Activated CD4-positive, alpha-beta T cell treated with anti-CD3 and anti-CD28 coated beads for 24 hours (primary cell): ENCODE data around the gene SNAP29.
"Not testable (repeated sequence)": the region's sequence is repeated elsewhere in the genome, so short reads cannot be mapped to it uniquely, and the experiment has no call there.

Experiments
- DNase-seq, 2 donors: peaks; one replicate each; pipeline ENCODE4 v3.0.0-alpha.2; 2020; ENCODE audit warnings: low read depth in 2 of 2

The SNAP29 gene

DNA sequence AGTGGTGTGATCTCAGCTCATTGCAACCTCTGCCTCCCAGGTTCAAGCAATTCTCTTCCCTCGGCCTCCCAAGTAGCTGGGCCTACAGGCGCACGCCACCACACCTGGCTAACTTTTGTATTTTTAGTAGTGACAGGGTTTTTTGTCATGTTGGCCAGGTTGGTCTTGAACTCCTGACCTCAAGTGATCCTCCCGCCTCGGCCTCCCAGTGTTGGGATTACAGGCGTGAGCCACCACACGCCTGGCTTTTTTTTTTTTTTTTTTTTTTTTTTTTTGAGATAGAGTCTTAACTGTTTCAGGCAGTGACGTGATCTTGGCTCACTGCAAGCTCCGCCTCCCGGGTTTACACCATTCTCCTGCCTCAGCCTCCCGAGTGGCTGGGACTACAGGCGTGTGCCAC lies 71.6 kb downstream of the SNAP29 start:
- not testable (repeated sequence) for DNase-seq

DNA sequence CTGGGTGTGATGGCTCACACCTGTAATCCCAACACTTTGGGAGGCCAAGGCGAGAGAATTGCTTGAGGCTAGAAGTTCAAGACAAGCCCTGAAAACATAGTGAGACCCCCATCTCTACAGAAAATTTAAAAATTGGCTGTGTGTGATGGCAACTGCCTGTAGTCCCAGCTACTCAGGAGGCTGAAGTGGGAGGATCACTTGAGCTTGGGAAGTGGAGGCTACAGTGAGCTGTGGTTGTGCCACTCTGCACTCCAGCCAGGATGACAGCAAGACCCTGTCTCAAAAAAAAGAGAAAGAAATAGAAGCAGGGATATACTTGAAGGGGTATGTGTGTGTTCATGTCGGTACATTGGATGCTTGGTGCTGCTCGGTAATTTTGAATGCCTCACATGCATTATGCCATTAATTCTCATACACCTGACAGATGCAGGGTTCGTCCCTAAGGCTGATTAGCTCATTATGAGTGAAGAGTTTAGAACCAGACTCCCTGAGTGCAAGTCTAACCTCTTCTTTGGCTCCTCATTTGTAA lies 72.4 kb downstream of the SNAP29 start:
- no peak for DNase-seq

DNA sequence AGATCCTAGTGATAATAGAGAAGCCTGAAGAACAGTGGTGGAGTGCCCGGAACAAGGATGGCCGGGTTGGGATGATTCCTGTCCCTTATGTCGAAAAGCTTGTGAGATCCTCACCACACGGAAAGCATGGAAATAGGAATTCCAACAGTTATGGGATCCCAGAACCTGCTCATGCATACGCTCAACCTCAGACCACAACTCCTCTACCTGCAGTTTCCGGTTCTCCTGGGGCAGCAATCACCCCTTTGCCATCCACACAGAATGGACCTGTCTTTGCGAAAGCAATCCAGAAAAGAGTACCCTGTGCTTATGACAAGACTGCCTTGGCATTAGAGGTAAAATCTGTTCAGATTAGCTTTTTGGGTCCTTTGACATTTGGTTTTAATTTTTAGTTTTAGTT lies 75.1 kb downstream of the SNAP29 start:
- no peak for DNase-seq

DNA sequence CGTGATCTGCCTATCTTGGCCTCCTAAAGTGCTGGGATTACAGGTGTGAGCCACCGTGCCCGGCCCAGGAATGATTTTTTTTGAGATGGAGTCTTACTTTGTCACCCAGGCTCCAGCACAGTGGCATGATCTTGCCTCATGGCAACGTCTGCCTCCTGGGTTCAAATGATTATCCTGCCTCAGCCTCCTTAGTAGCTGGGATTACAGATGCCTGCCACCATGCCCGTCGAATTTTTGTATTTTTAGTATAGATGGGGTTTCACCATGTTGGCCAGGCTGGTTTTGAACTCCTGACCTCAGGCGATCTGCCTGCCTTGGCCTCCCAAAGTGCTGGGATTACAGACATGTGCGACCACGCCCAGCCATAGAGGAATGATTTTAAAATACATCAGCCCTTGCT lies 76.2 kb downstream of the SNAP29 start:
- DNase-seq = not testable (repeated sequence)

DNA sequence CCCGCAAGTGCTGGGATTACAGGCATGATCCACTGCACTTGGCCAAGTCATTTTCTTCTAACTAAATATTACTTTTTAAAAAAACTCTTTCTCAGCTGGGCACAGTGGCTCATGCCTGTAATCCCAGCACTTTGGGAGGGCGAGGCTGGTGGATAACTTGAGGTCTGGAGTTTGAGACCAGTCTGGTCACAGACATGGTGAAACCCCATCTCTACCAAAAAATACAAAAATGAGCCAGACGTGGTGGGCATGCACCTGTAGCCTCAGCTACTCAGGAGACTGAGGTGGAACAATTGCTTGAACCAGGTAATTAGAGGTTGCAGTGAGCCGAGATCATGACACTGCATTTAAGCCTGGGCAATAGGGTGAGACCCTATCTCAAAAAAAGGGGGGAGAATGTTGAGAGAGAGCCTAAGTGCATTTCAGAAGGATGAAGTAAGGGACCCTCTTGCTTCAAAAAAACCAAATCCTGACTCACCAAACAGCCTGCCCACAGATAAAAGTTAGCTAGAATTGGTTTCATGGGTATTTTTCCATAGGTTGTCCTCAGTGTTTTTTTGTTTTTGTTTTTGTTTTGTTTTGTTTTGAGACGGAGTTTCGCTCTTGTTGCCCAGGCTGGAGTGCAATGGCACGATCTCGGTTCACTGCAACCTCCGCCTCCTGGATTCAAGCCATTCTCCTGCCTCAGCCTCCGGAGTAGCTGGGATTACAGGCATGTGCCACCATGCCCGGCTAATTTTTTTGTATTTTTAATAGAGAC lies 77.2 kb downstream of the SNAP29 start:
- DNase-seq = not testable (repeated sequence)

DNA sequence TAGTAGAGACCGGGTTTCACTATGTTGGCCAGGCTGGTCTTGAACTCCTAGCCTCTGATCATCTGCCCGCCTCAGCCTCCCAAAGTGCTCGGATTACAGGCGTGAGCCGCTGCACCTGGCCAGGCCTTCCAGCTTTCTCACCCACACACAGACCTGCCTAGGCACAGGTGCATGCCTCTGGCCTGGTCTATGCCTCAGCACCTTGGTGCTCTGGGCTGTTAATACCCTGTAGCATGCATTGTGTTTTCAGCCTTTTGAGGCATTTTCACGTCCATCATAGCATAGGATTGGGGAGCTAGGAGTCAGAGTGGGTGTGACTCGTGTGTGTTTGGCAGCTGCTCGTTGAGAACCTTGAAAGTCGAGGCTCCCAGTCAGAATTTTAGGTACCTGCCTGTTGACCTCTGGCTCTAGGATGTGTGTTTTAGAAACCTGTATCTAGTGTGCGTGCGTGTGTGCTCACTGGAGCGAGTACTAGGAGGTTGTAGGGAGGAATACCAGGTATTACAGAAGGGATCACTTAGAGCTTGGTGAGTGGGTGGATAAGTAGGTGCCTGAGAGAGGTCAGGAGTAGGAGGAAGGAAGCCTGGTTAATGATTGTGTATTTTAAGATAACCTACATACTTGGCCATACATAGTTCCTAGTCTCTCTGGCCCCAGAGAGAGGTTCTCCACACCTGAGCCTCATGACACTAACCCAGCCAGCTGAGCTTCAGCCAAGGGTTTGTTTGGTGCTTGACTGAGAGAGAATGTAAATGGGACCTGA lies 78.4 kb downstream of the SNAP29 start:
- DNase-seq = no peak

DNA sequence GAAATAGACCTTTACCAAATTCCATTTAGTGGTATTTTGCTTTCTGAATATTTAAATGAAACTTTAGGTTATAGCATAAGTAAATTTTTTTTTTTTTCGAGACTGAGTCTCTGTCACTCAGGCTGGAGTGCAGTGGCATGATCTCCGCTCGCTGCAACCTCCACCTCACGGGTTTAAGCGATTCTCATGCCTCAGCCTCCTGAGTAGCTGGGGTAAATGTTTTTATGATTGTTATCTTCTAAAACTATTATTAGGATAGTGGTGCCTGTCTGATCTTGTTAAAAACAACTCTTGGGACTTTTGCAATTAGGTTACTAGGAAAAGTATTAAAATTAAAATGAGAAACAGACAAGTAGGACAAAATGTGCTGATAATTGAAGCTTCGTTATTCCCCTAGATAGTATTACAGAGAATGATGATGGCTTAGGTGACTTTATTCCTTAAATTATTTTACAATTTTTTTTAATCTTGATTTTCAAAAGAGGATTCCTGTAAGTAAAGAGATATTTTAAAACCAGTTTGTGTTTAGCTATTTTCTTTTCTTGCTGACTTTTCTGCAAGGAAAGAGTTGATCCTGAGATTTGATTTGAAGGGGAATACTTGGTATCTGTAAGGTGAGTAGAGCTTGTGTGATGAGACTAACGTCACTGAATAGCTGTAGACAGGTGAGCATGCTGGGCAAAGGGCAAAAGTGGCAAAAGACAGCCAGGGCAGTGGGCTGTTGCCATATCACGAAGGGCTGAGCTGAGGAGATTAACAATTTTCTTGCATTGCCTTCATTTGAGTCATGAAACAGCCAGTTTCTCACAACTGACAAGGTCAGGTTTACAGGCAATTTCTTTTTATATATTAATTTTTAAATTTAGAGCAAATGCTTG lies 79.2 kb downstream of the SNAP29 start:
- DNase-seq = no peak

DNA sequence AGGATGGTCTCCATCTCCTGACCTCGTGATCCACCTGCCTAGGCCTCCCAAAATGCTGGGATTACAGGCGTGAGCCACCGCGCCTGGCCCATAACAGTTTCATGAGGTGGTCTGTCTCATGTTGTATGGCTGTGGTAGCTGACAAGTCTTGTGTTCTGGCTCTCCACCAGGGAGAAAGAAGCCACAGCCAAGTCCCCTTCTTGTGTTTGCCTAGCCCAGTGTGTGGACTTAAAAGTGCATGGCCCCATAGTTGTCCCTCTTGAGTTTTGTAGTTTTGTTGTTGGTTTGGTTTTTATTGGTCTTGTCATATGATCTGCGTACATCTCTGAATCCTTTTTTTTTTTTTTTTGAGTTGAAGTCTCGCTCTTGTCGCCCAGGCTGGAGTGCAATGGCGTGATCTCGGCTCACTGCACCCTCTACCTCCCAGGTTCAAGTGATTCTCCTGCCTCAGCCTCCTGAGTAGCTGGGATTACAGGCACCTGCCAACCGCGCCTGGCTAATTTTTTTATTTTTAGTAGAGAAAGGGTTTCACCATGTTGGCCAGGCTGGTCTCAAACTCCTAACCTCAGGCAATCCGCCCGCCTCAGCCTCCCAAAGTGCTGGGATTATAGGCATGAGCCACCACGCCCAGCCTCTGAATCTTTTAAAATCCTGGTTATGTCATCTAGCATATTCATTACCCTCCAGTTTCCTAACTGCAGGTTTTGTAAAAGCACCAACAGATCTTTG lies 80.8 kb downstream of the SNAP29 start:
- not testable (repeated sequence) for DNase-seq

DNA sequence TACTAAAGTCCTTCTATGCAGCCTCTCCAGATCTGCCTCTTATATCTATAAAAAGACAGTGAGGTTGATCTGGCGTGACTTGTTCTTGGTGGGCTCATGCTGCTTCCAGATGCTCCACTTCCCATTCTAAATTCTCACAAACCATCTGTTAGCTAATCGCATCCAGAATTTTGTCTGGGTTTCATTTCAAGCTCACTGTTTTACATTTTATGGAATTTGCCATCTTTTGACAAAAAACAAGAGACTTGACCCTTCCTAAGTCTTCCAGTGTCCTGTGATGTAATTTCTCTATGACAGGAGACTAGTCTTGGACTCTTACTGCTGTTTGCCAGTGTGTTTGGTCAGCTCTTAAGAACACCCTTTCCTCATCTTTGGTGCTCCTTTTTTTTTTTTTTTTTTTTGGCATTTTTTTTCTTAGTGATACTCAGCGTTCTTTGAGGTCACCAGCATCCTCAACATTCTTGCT lies 81.4 kb downstream of the SNAP29 start:
- no peak for DNase-seq
